Gastrocnemius medialis (tissue), 4 donors: ENCODE results near the gene NAV2. TPM values are rescaled to one million over a fixed set of nuclear protein-coding genes. Genes with fewer than 3 reads are reported as not detected.

ENCODE experiments used
- ATAC-seq, 2 donors: fragments of 150-250 bp; one replicate each; pipeline ENCODE4 v1.9.1; 2016
- DNase-seq, 2 donors: peaks; one replicate each; pipeline ENCODE4 v3.0.0-alpha.2; 2019
- H3K27ac ChIP-seq, 4 donors: fragments of 200-600 bp; sonication (generic); 1 replicate in 1 of 4; 2 replicates in 3 of 4; pipeline ENCODE4 v1.5.1; 2016 to 2018; ENCODE audit warnings: mild to moderate bottlenecking in 2 of 4, moderate library complexity in 1 of 4
- H3K27me3 ChIP-seq, 3 donors: fragments of 200-600 bp; sonication (generic) in 2 of 3; 1 replicate in 1 of 3; 2 replicates in 2 of 3; pipeline versions ENCODE4 v1.5.1 to v1.6.0; 2016 to 2019; ENCODE audit warnings: mild to moderate bottlenecking in 1 of 3, moderate library complexity in 1 of 3
- H3K36me3 ChIP-seq, 2 donors: fragments of 200-600 bp; sonication (generic) in 1 of 2; one replicate each; pipeline ENCODE4 v1.5.1; 2017 to 2018
- H3K4me1 ChIP-seq, 2 donors: fragments of 200-600 bp; sonication (generic) in 1 of 2; one replicate each; pipeline ENCODE4 v1.5.1; 2016 to 2017; ENCODE audit warnings: mild to moderate bottlenecking in 2 of 2
- H3K4me3 ChIP-seq, 4 donors: fragments of 200-600 bp; sonication (generic) in 3 of 4; 1 replicate in 1 of 4; 2 replicates in 3 of 4; pipeline ENCODE4 v1.5.1; 2016 to 2019; ENCODE audit warnings: mild to moderate bottlenecking in 2 of 4
- H3K9me3 ChIP-seq, 3 donors: fragments of 200-600 bp; sonication (generic) in 2 of 3; 1 replicate in 1 of 3; 2 replicates in 2 of 3; pipeline ENCODE4 v1.5.1; 2016 to 2019
- CTCF ChIP-seq, 5 experiments: fragments of 450-650 bp in 3 of 5; fragments of 200-600 bp in 2 of 5; sonication (generic) in 2 of 5; IDR thresholded peaks in 4 of 5; conservative IDR thresholded peaks in 1 of 5; 1 replicate in 4 of 5; 2 replicates in 1 of 5; pipeline ENCODE4 v1.5.1; 2016 to 2019; ENCODE audit warnings: antibody characterized with exemption in 5 of 5, mild to moderate bottlenecking in 3 of 5, moderate library complexity in 3 of 5
- POLR2A ChIP-seq, 2 donors: fragments of 450-650 bp; IDR thresholded peaks; one replicate each; pipeline ENCODE4 v1.6.1; 2017; ENCODE audit warnings: antibody characterized with exemption in 2 of 2, mild to moderate bottlenecking in 2 of 2, moderate library complexity in 2 of 2
- in situ Hi-C, 4 donors: fragments of 200-750 bp; cut with MboI; loops; one replicate each; pipeline versions ENCODE4 v1.15.0 to v1.8.0; 2017; ENCODE audit warnings: low sequenced_read_pairs in 4 of 4
- intact Hi-C: fragments of 100-400 bp; cut with DNase I; formaldehyde crosslinking; loops from one replicate; pipeline ENCODE4 v1.15.1; 2023; ENCODE audit warnings: low total_unique reads
- total RNA-seq, 4 donors: library from RNA; depleted of rRNA; stranded (reverse); fragments of >200 nt; gene quantifications; one replicate each; pipeline versions ENCODE4 v1.1.0 to v1.2.3, GENCODE V29; 2016

Gene NAV2
- total RNA-seq, 4 donors from 2014 or later = 3.2 to 7.7 (median 5.5) TPM

- TF ChIP-seq CTCF (IDR thresholded peaks at IDR 0.05 in 4 of 5, conservative IDR thresholded peaks at IDR 0.05 in 1 of 5) = no peak
- no peak for TF ChIP-seq POLR2A (IDR thresholded peaks at IDR 0.05)
- in situ Hi-C loops = no loop called here
- intact Hi-C loops = no loop called here
- no peaks in the 10 kb centered on the region for H3K9me3 ChIP-seq
- ATAC-seq (no peak), DNase-seq (no peak)
- H3K27me3 ChIP-seq = no peaks in the 10 kb centered on the region
- H3K36me3 ChIP-seq = no peaks in the 10 kb centered on the region
- H3K27ac ChIP-seq = no peak overlapping the region
- H3K4me1 ChIP-seq = peaks cover 10 to 11% of the 10 kb centered on the region in 2 donors
- no peak overlapping the region for H3K4me3 ChIP-seq
These were observed 131.4 kb downstream of the NAV2 start for GRCh38 chr11:19844012-19844411.

GRCh38 chr11:19844806-19845205 is 132.2 kb downstream of the NAV2 start:
- Histone ChIP-seq H3K36me3 (no peaks in the 10 kb centered on the region), H3K9me3 (no peaks in the 10 kb centered on the region), H3K27ac (no peak overlapping the region), H3K27me3 (no peaks in the 10 kb centered on the region), H3K4me1 (peaks cover 16 to 17% of the 10 kb centered on the region in 2 donors), H3K4me3 (no peak overlapping the region)
- no peak for TF ChIP-seq POLR2A (IDR thresholded peaks at IDR 0.05)
- no peak for TF ChIP-seq CTCF (IDR thresholded peaks at IDR 0.05 in 4 of 5, conservative IDR thresholded peaks at IDR 0.05 in 1 of 5)
- intact Hi-C loops = no loop called here
- no peak for DNase-seq
- ATAC-seq = no peak
- in situ Hi-C loops = no loop called here

GRCh38 chr11:19845626-19846025 is 133.0 kb downstream of the NAV2 start:
- Histone ChIP-seq H3K9me3 (no peaks in the 10 kb centered on the region), H3K4me3 (no peak overlapping the region), H3K4me1 (peaks cover 23 to 25% of the 10 kb centered on the region in 2 donors), H3K27me3 (no peaks in the 10 kb centered on the region), H3K36me3 (no peaks in the 10 kb centered on the region), H3K27ac (no peak overlapping the region)
- no peak for TF ChIP-seq CTCF (IDR thresholded peaks at IDR 0.05 in 4 of 5, conservative IDR thresholded peaks at IDR 0.05 in 1 of 5)
- no peak for TF ChIP-seq POLR2A (IDR thresholded peaks at IDR 0.05)
- DNase-seq (no peak), ATAC-seq (no peak)
- in situ Hi-C loops (no loop called here), intact Hi-C loops (no loop called here)

- H3K27ac ChIP-seq = no peak overlapping the region
- H3K9me3 ChIP-seq = no peaks in the 10 kb centered on the region
- H3K27me3 ChIP-seq = no peaks in the 10 kb centered on the region
- intact Hi-C loops = no loop called here
- TF ChIP-seq POLR2A (IDR thresholded peaks at IDR 0.05) = no peak
- no peak for TF ChIP-seq CTCF (IDR thresholded peaks at IDR 0.05 in 4 of 5, conservative IDR thresholded peaks at IDR 0.05 in 1 of 5)
- ATAC-seq = no peak
- H3K36me3 ChIP-seq = no peaks in the 10 kb centered on the region
- DNase-seq = no peak
- H3K4me1 ChIP-seq = peaks cover 23 to 27% of the 10 kb centered on the region in 2 donors
- in situ Hi-C loops = no loop called here
- no peak overlapping the region for H3K4me3 ChIP-seq
These were observed 134.1 kb downstream of the NAV2 start for GRCh38 chr11:19846654-19847305.

GRCh38 chr11:19848219-19848618 is 135.6 kb downstream of the NAV2 start:
- Histone ChIP-seq H3K27me3 (no peaks in the 10 kb centered on the region), H3K27ac (peak overlapping the region in 1 of 4 donors; percentile 76), H3K4me3 (no peak overlapping the region), H3K4me1 (peaks cover 23 to 30% of the 10 kb centered on the region in 2 donors), H3K36me3 (no peaks in the 10 kb centered on the region), H3K9me3 (no peaks in the 10 kb centered on the region)
- intact Hi-C loops (no loop called here), in situ Hi-C loops (no loop called here)
- DNase-seq (no peak), ATAC-seq (no peak)
- TF ChIP-seq POLR2A (IDR thresholded peaks at IDR 0.05) (no peak), CTCF (IDR thresholded peaks at IDR 0.05 in 4 of 5, conservative IDR thresholded peaks at IDR 0.05 in 1 of 5) (no peak)
